OCI-LY1 (cell line): ENCODE results near the gene EXOSC6.
"Not testable (repeated sequence)": the region's sequence is repeated elsewhere in the genome, so short reads cannot be mapped to it uniquely, and the experiment has no call there.

ENCODE experiments used
- H2AFZ ChIP-seq: fragments of 200-600 bp; sonication (generic), shearing (Covaris generic); 2 replicates; pipeline ENCODE4 v1.6.0; 2014; ENCODE audit warnings: antibody characterized with exemption, mild to moderate bottlenecking, low read length
- H3F3A ChIP-seq: fragments of 200-600 bp; sonication (generic), shearing (Covaris generic); 2 replicates; pipeline ENCODE4 v1.6.0; 2014; ENCODE audit warnings: mild to moderate bottlenecking, antibody characterized with exemption, low read length, moderate library complexity; ENCODE audit not compliant: insufficient read depth
- H3K27ac ChIP-seq: fragments of 200-600 bp; sonication (generic); 2 replicates; pipeline ENCODE4 v1.5.1; 2014; ENCODE audit warnings: low read length, mixed run types, mild to moderate bottlenecking, low read depth; ENCODE audit not compliant: poor library complexity, severe bottlenecking
- H3K27me3 ChIP-seq: fragments of 200-600 bp; sonication (generic); 2 replicates; pipeline ENCODE4 v1.6.0; 2014; ENCODE audit warnings: antibody characterized with exemption, mild to moderate bottlenecking, low read length, moderate library complexity; ENCODE audit not compliant: insufficient read depth
- H3K36me3 ChIP-seq: fragments of 200-600 bp; sonication (generic); 2 replicates; pipeline ENCODE4 v1.6.1; 2014; ENCODE audit warnings: mild to moderate bottlenecking, antibody characterized with exemption, low read length, moderate library complexity, mixed read lengths; ENCODE audit not compliant: insufficient read depth
- H3K4me1 ChIP-seq: fragments of 200-600 bp; sonication (generic); 2 replicates; pipeline ENCODE4 v1.5.1; 2014; ENCODE audit warnings: mild to moderate bottlenecking, low read length, moderate library complexity; ENCODE audit not compliant: insufficient read depth, severe bottlenecking
- H3K4me2 ChIP-seq: fragments of 200-600 bp; sonication (generic), shearing (Covaris generic); 2 replicates; pipeline ENCODE4 v1.6.1; 2014; ENCODE audit warnings: low read length
- H3K4me3 ChIP-seq: fragments of 200-600 bp; sonication (generic); 2 replicates; pipeline ENCODE4 v1.5.1; 2014; ENCODE audit warnings: low read length, low read depth, mild to moderate bottlenecking, mixed read lengths; ENCODE audit not compliant: poor library complexity, severe bottlenecking
- H3K79me2 ChIP-seq: fragments of 200-600 bp; shearing (Covaris generic); 2 replicates; pipeline ENCODE4 v1.6.1; 2016; ENCODE audit warnings: mixed run types, low read length, mixed read lengths; ENCODE audit not compliant: insufficient read depth
- H3K9ac ChIP-seq: fragments of 200-600 bp; sonication (generic), shearing (Covaris generic); 2 replicates; pipeline ENCODE4 v1.6.1; 2014; ENCODE audit warnings: mild to moderate bottlenecking, low read length, mixed read lengths
- H3K9me2 ChIP-seq: fragments of 200-600 bp; sonication (generic), shearing (Covaris generic); 2 replicates; pipeline ENCODE4 v1.6.1; 2014; ENCODE audit warnings: low read depth, mild to moderate bottlenecking, low read length, mixed read lengths
- H3K9me3 ChIP-seq: fragments of 200-600 bp; shearing (Covaris generic); 2 replicates; pipeline ENCODE4 v1.6.1; 2014; ENCODE audit warnings: low read length, mixed read lengths
- H4K20me1 ChIP-seq: fragments of 200-600 bp; sonication (generic), shearing (Covaris generic); 2 replicates; pipeline ENCODE4 v1.6.0; 2016; ENCODE audit warnings: mild to moderate bottlenecking, low read length; ENCODE audit not compliant: insufficient read depth

The EXOSC6 gene

DNA sequence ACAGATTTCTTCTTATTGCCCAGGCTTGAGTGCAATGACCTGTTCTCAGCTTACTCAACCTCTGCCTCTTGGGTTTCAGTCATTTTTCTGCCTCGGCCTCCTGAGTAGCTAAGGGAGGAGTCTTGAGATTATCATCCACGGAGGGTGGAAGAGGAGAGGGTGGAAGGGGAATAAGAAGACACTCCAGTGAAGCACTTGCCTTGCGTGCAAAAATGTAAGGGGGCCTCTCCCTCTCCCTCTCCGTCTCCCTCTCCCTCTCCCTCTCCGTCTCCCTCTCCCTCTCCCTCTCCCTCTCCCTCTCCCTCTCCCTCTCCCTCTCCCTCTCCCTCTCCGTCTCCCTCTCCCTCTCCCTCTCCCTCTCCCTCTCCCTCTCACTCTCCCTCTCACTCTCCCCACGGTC is 48.2 kb downstream of the EXOSC6 start:
- H3K9ac ChIP-seq, H3K4me1 ChIP-seq, H3K4me2 ChIP-seq, H3K79me2 ChIP-seq, H3K36me3 ChIP-seq, H3K27me3 ChIP-seq, H3F3A ChIP-seq, H4K20me1 ChIP-seq, H3K4me3 ChIP-seq, H3K27ac ChIP-seq, H3K9me2 ChIP-seq, H3K9me3 ChIP-seq, H2AFZ ChIP-seq: not testable (repeated sequence)

DNA sequence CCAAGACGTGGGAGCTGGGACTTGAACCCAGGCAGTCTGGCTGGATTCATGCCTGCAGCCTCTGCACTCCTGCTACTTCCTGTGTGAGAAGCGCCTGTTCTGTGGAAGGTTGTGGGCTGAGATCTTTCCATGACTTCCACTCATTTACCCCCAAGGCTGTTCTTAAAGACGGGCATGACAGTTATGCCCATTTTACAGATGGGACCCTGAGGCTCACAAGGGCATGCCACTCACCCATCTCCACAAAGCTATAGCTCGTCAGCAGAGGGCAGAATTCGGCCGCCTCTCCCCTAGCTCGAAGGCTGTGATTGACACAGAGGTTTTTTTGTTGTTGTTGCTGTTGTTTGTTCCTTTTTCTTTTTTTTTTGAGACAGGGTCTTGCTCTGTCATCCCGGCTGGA is 51.7 kb downstream of the EXOSC6 start:
- not testable (repeated sequence) for H3K4me3 ChIP-seq, H3K4me1 ChIP-seq, H4K20me1 ChIP-seq, H3K9ac ChIP-seq, H3F3A ChIP-seq, H3K9me3 ChIP-seq, H3K4me2 ChIP-seq, H3K9me2 ChIP-seq, H3K36me3 ChIP-seq, H2AFZ ChIP-seq, H3K27ac ChIP-seq, H3K79me2 ChIP-seq, H3K27me3 ChIP-seq

DNA sequence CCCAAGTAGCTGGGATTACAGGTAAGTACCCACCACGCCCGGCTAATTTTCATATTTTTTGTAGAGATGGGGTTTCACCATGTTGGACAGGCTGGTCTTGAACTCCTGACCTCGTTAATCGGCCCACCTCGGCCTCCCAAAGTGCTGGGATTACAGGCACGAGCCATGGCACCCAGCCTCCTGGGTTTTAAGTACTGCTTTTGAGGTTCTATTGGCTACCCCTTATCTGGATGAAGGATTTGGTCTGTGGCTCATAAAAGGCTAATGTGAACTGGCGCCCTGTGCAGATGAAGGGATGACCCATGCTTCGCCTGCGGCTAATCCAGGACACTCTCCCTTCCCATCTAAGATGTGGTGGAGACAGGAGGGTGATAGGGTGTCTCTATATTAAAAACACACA is 52.6 kb downstream of the EXOSC6 start:
- H3K27me3 ChIP-seq, H3K27ac ChIP-seq, H3K4me2 ChIP-seq, H3K36me3 ChIP-seq, H2AFZ ChIP-seq, H3K9me3 ChIP-seq, H4K20me1 ChIP-seq, H3K4me3 ChIP-seq, H3K9ac ChIP-seq, H3K4me1 ChIP-seq, H3F3A ChIP-seq, H3K79me2 ChIP-seq, H3K9me2 ChIP-seq: not testable (repeated sequence)

DNA sequence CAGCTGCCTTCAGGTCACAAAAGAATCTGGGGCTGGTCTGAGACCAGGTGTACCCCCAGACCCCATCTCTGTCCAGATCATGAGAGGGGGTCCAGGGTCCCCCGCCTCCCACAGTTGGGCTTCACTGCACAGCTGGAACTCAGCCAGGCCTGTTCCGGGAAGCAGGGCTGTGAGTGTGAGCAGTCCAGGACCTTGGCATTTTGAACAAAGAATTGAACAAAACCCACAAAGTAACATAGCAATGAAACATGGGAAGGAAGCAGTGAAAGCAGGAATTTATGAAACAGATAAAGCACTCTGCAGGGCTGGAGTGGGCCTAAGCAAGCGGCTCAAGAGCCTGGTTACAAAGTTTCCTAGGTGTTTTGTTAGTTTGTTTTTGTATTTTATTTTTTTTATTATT is 53.1 kb downstream of the EXOSC6 start:
- H3K9ac ChIP-seq, H4K20me1 ChIP-seq, H3K36me3 ChIP-seq, H3F3A ChIP-seq, H2AFZ ChIP-seq, H3K27me3 ChIP-seq, H3K4me1 ChIP-seq, H3K4me3 ChIP-seq, H3K9me3 ChIP-seq, H3K79me2 ChIP-seq, H3K9me2 ChIP-seq, H3K27ac ChIP-seq, H3K4me2 ChIP-seq: not testable (repeated sequence)

DNA sequence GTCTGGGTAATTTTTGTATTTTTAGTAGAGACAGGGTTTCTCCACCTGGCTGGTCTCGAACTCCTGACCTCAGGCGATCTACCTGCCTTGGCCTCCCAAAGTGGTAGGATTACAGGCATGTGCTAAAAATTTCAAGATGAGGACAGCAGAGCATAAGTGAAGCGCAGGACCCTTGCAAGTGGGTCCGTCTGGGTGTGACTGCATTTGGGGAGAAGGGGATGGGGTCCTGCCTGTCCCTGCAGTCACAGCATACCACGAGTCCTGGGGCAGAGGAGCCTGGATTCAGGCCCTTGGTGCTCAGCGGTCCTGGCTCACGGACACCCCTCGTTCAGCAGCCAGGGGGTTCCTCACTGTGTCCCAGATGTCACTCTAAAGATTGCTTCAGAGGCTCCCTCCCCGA is 53.5 kb downstream of the EXOSC6 start:
- not testable (repeated sequence) for H3K9ac ChIP-seq, H3K27ac ChIP-seq, H3K36me3 ChIP-seq, H3K4me3 ChIP-seq, H3K9me3 ChIP-seq, H3F3A ChIP-seq, H3K9me2 ChIP-seq, H4K20me1 ChIP-seq, H3K27me3 ChIP-seq, H3K4me1 ChIP-seq, H2AFZ ChIP-seq, H3K79me2 ChIP-seq, H3K4me2 ChIP-seq

DNA sequence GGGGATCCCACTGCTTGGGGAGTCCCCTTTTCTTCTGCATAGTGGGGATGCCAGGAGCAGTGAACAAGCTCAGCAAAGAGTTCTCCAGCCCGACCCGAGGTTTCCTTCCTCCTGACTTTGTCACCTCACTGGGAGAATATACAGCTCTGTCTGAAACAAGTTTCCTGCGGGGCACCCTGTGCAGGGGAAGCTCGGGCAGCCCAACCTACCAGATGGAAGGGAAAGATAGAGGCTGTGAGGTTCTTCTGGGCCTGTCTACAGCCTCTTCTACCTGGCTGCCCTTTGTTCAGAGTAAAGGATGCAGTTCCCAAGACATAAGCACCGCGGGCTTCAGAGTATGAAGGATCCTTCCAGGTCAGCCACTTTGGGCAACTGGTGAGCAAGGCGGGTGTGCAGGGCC is 54.1 kb downstream of the EXOSC6 start:
- not testable (repeated sequence) for H3K36me3 ChIP-seq, H3F3A ChIP-seq, H3K4me2 ChIP-seq, H3K4me1 ChIP-seq, H3K27me3 ChIP-seq, H3K9me2 ChIP-seq, H3K9ac ChIP-seq, H3K79me2 ChIP-seq, H4K20me1 ChIP-seq, H2AFZ ChIP-seq, H3K9me3 ChIP-seq, H3K27ac ChIP-seq, H3K4me3 ChIP-seq
